GM19023 (cell line): ENCODE measurements around the gene IL10RA.
A peak's percentile ranks its signal among the peaks of the same experiment; 100 is the strongest.
"Not testable (repeated sequence)": the region's sequence is repeated elsewhere in the genome, so short reads cannot be mapped to it uniquely, and the experiment has no call there.

Experiments
- ATAC-seq: cut with Tn5 transposase; IDR thresholded peaks from one replicate; pipeline ENCODE4 v1.9.1; 2021; ENCODE audit warnings: mild to moderate bottlenecking, moderate library complexity; ENCODE audit not compliant: unreplicated experiment

IL10RA gene

GRCh38 chr11:117961896-117962295 is 24.3 kb upstream of the IL10RA start:
- ATAC-seq = no peak

GRCh38 chr11:117962826-117963225 is 23.4 kb upstream of the IL10RA start:
- ATAC-seq = no peak

GRCh38 chr11:117966908-117967307 is 19.3 kb upstream of the IL10RA start:
- no peak for ATAC-seq

- ATAC-seq = no peak
These were observed 16.8 kb upstream of the IL10RA start for GRCh38 chr11:117969160-117969991.

- no peak for ATAC-seq
These were observed 15.7 kb upstream of the IL10RA start for GRCh38 chr11:117970400-117971024.

GRCh38 chr11:117972044-117972443 is 14.2 kb upstream of the IL10RA start:
- ATAC-seq = no peak

GRCh38 chr11:117972629-117973502 is 13.3 kb upstream of the IL10RA start:
- ATAC-seq = no peak

- ATAC-seq = no peak
These were observed 12.7 kb upstream of the IL10RA start for GRCh38 chr11:117973503-117973860.

- ATAC-seq = no peak
These were observed 9.7 kb upstream of the IL10RA start for GRCh38 chr11:117976445-117976844.

- no peak for ATAC-seq
These were observed 9.2 kb upstream of the IL10RA start for GRCh38 chr11:117977029-117977428.

GRCh38 chr11:117977612-117978264 is 8.5 kb upstream of the IL10RA start:
- not testable (repeated sequence) for ATAC-seq

GRCh38 chr11:117978291-117978910 is 7.8 kb upstream of the IL10RA start:
- not testable (repeated sequence) for ATAC-seq

- ATAC-seq = no peak
These were observed 7.2 kb upstream of the IL10RA start for GRCh38 chr11:117978991-117979390.

- ATAC-seq = no peak
These were observed 6.5 kb upstream of the IL10RA start for GRCh38 chr11:117979481-117980211.

GRCh38 chr11:117980280-117980679 is 5.9 kb upstream of the IL10RA start:
- no peak for ATAC-seq

GRCh38 chr11:117980720-117981119 is 5.5 kb upstream of the IL10RA start:
- no peak for ATAC-seq

GRCh38 chr11:117983163-117983475 is 3.1 kb upstream of the IL10RA start:
- ATAC-seq = no peak

GRCh38 chr11:117984476-117984875 is 1.7 kb upstream of the IL10RA start:
- no peak for ATAC-seq

- ATAC-seq = peak; percentile 45
These were observed 884 bp downstream of the IL10RA start for GRCh38 chr11:117986981-117987574.
